T1000 (cell line): ENCODE data around the gene PRMT3.
"Not testable (repeated sequence)": the region's sequence is repeated elsewhere in the genome, so short reads cannot be mapped to it uniquely, and the experiment has no call there.

Source experiments
- DNase-seq: peaks from one replicate; lab custom pipeline; 2025; ENCODE audit warnings: mixed read lengths; lab: John Stamatoyannopoulos, UW

Gene PRMT3

GRCh38 chr11:20518323-20518834 is 130.9 kb downstream of the PRMT3 start:
- no peak for DNase-seq

- DNase-seq = no peak
These were observed 135.0 kb downstream of the PRMT3 start for GRCh38 chr11:20522536-20522935.

GRCh38 chr11:20529757-20530156 is 142.2 kb downstream of the PRMT3 start:
- no peak for DNase-seq

GRCh38 chr11:20530942-20531703 is 143.6 kb downstream of the PRMT3 start:
- DNase-seq = no peak

GRCh38 chr11:20535271-20535881 is 147.9 kb downstream of the PRMT3 start:
- no peak for DNase-seq

- no peak for DNase-seq
These were observed 148.8 kb downstream of the PRMT3 start for GRCh38 chr11:20536365-20536764.

- DNase-seq = no peak
These were observed 149.3 kb downstream of the PRMT3 start for GRCh38 chr11:20536784-20537183.

GRCh38 chr11:20541503-20541902 is 154.0 kb downstream of the PRMT3 start:
- DNase-seq = no peak

- DNase-seq = no peak
These were observed 157.2 kb downstream of the PRMT3 start for GRCh38 chr11:20544603-20545237.

- no peak for DNase-seq
These were observed 159.9 kb downstream of the PRMT3 start for GRCh38 chr11:20547411-20547810.

GRCh38 chr11:20551096-20551495 is 163.6 kb downstream of the PRMT3 start:
- DNase-seq = no peak

GRCh38 chr11:20555783-20556182 is 168.3 kb downstream of the PRMT3 start:
- DNase-seq = no peak

GRCh38 chr11:20556396-20556795 is 168.9 kb downstream of the PRMT3 start:
- DNase-seq = not testable (repeated sequence)

- no peak for DNase-seq
These were observed 171.2 kb downstream of the PRMT3 start for GRCh38 chr11:20558741-20559140.
